ENCODE measurements around the gene PDZD2.

GRCh38 chr5:31736127-31736526 lies 97.2 kb downstream of the PDZD2 start:
- TF ChIP-seq ZBTB33 (IDR thresholded peaks at IDR 0.05; ENCODE audit: extremely low read depth, insufficient replicate concordance, low read length) (no peak), EZH2 (IDR thresholded peaks at IDR 0.05) (no peak), CTCF (IDR thresholded peaks at IDR 0.05 in 2 of 3, conservative IDR thresholded peaks at IDR 0.05 in 1 of 3; ENCODE audit: borderline replicate concordance in 1 of 3, insufficient read depth in 1 of 3, low read depth in 2 of 3, low read length in 2 of 3) (no peak), POLR2AphosphoS5 (IDR thresholded peaks at IDR 0.05; ENCODE audit: low read depth, low read length) (no peak), POLR2A (IDR thresholded peaks at IDR 0.05; ENCODE audit: borderline replicate concordance, extremely low read depth, insufficient read depth, insufficient read length) (no peak), ATF3 (IDR thresholded peaks at IDR 0.05) (no peak)
